Sigmoid colon (tissue), 7 donors: ENCODE measurements around the gene DGKI. TPM values are rescaled to one million over a fixed set of nuclear protein-coding genes. Genes with fewer than 3 reads are reported as not detected.

ENCODE experiments used
- DNase-seq: peaks from one replicate; pipeline ENCODE4 v3.0.0-alpha.2; 2019
- H3K27ac ChIP-seq, 4 donors: fragments of 200-600 bp; sonication (generic); one replicate each; pipeline ENCODE4 v1.5.1; 2016 to 2019; ENCODE audit warnings: mild to moderate bottlenecking in 1 of 4
- H3K27me3 ChIP-seq, 3 donors: fragments of 200-600 bp; sonication (generic); one replicate each; pipeline ENCODE4 v1.5.1; 2019; ENCODE audit warnings: mild to moderate bottlenecking in 1 of 3
- H3K36me3 ChIP-seq, 4 donors: fragments of 200-600 bp; sonication (generic); one replicate each; pipeline ENCODE4 v1.5.1; 2016 to 2019
- H3K4me1 ChIP-seq, 4 donors: fragments of 200-600 bp; sonication (generic); one replicate each; pipeline ENCODE4 v1.5.1; 2017 to 2019
- H3K4me3 ChIP-seq, 4 donors: fragments of 200-600 bp; sonication (generic); one replicate each; pipeline ENCODE4 v1.5.1; 2017 to 2019; ENCODE audit warnings: mild to moderate bottlenecking in 2 of 4, moderate library complexity in 1 of 4
- H3K9me3 ChIP-seq, 4 donors: fragments of 200-600 bp in 3 of 4; sonication (generic) in 3 of 4; one replicate each; pipeline versions ENCODE4 v1.5.1 to v1.6.1; 2013 to 2019
- EP300 ChIP-seq, 4 donors: sonication (generic); formaldehyde crosslinking; IDR thresholded peaks; one replicate each; pipeline ENCODE4 v1.6.1; 2017; ENCODE audit warnings: antibody characterized with exemption in 4 of 4
- POLR2A ChIP-seq, 2 donors: fragments of 450-650 bp; IDR thresholded peaks; one replicate each; pipeline ENCODE4 v1.6.1; 2016; ENCODE audit warnings: antibody characterized with exemption in 2 of 2, mild to moderate bottlenecking in 2 of 2, moderate library complexity in 2 of 2
- POLR2AphosphoS5 ChIP-seq, 4 donors: sonication (generic); formaldehyde crosslinking; IDR thresholded peaks; one replicate each; pipeline ENCODE4 v1.6.1; 2017; ENCODE audit warnings: antibody characterized with exemption in 4 of 4
- whole genome bisulfite sequencing, 2 donors: extraction: QIAGEN DNeasy Blood & Tissue Kit; methylation state at CpG; one replicate each; pipeline ENCODE4 v1.1.7; 2013; 5-methylcytosine and 5-hydroxymethylcytosine counted together
- intact Hi-C: fragments of 100-400 bp; cut with DNase I; formaldehyde crosslinking; loops from one replicate; pipeline ENCODE4 v1.15.1; 2023
- polyA plus RNA-seq, 3 donors: library from polyadenylated mRNA; stranded (reverse); fragments of 200-250 nt; gene quantifications; one replicate each; pipeline ENCODE4 v1.2.3, GENCODE V29; 2013
- total RNA-seq, 4 donors: library from RNA; depleted of rRNA; stranded (reverse); fragments of >200 nt; gene quantifications; one replicate each; pipeline ENCODE4 v1.1.0, GENCODE V29; 2016
- TF ChIP-seq, protein P1 (sequence below), 4 experiments: fragments of 450-650 bp in 3 of 4; fragments of 200-600 bp in 1 of 4; IDR thresholded peaks; one replicate each; pipeline ENCODE4 v1.5.1; 2016 to 2019; ENCODE audit warnings: antibody characterized with exemption in 4 of 4, mild to moderate bottlenecking in 3 of 4, moderate library complexity in 2 of 4
- donor health status: healthy with polysubstance abuse.
- donor health status: Bipolar disorder and iron deficiency.
- donor health status: healthy.

The DGKI gene
- total and polyA plus RNA-seq, 7 donors: 0.17 to 7.6 (median 1.0) TPM; not detected in 1

DNA sequence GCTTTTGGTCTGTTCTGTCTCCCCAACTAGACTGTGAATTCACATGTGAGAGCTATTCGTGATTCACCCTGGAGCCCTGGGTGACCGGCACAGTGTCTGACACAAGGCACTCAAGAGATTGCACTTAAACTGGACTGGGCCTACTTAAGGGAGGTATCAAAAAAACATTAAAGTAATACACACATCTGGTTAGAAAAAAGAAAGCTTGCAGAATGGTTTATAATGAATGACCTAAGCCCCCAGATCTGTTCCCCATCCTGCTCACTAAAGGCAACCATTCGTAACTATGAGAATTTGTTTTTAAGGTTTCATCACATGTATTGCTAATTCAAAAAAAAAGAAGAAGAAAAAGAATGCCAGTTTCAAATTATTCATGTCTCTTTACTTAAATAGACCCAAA is 74.5 kb downstream of the DGKI start:
- intact Hi-C loops: no loop called here
- TF ChIP-seq, protein P1, sequence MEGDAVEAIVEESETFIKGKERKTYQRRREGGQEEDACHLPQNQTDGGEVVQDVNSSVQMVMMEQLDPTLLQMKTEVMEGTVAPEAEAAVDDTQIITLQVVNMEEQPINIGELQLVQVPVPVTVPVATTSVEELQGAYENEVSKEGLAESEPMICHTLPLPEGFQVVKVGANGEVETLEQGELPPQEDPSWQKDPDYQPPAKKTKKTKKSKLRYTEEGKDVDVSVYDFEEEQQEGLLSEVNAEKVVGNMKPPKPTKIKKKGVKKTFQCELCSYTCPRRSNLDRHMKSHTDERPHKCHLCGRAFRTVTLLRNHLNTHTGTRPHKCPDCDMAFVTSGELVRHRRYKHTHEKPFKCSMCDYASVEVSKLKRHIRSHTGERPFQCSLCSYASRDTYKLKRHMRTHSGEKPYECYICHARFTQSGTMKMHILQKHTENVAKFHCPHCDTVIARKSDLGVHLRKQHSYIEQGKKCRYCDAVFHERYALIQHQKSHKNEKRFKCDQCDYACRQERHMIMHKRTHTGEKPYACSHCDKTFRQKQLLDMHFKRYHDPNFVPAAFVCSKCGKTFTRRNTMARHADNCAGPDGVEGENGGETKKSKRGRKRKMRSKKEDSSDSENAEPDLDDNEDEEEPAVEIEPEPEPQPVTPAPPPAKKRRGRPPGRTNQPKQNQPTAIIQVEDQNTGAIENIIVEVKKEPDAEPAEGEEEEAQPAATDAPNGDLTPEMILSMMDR (IDR thresholded peaks at IDR 0.05): no peak
- no peak for TF ChIP-seq EP300 (IDR thresholded peaks at IDR 0.05)
- no peak for TF ChIP-seq POLR2AphosphoS5 (IDR thresholded peaks at IDR 0.05)
- no peak for TF ChIP-seq POLR2A (IDR thresholded peaks at IDR 0.05)
- Histone ChIP-seq H3K4me1 (no peaks in the 10 kb centered on the region), H3K27ac (no peak overlapping the region), H3K9me3 (no peaks in the 10 kb centered on the region), H3K4me3 (no peak overlapping the region), H3K27me3 (no peaks in the 10 kb centered on the region), H3K36me3 (no peaks in the 10 kb centered on the region)
- 63 to 84% methylated on average over 3 of the region's 3 CpGs for WGBS, 2 donors
- DNase-seq: no peak

DNA sequence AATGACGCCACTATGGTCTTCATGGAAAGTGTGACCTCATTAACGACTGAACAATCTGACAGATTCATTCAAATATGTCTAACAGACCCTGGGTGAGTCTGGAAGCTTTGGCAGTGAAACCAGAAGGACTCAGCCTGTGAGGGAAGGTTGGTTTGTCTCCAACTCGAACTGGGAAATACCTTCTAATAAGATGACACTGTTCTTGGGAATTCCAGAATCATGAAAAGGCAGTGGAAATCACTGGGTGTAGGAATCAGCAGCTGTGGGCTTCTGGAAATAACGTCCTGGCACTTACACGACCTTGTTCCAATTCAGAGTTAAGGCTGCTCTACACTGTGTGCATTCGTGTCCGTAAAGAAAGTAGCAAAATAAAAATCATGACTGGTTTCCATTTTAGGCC is 75.1 kb downstream of the DGKI start:
- no peak for TF ChIP-seq EP300 (IDR thresholded peaks at IDR 0.05)
- TF ChIP-seq POLR2AphosphoS5 (IDR thresholded peaks at IDR 0.05): no peak
- no peak for TF ChIP-seq POLR2A (IDR thresholded peaks at IDR 0.05)
- TF ChIP-seq, protein P1 (IDR thresholded peaks at IDR 0.05): no peak
- intact Hi-C loops: no loop called here

DNA sequence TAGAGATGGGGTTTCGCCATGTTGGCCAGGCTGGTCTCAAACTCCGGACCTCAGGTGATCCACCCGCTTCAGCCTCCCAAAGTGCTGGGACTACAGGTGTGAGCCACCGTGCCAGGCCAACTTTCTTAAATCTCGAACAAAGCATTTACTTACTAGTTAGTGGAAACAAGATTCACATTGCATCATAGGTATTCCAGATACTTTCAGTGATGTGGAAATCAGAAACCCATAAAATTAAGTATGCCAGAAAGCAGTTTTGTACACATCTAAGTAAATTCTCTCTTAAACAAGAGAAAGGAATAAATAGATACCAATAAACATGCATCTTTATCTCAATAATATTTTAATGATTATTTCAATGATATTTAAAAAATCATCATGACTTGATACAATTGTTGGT is 75.5 kb downstream of the DGKI start:
- 94% methylated on average over 5 of the region's 5 CpGs for WGBS, 2 donors
- H3K36me3 ChIP-seq: no peaks in the 10 kb centered on the region
- no peak for TF ChIP-seq POLR2AphosphoS5 (IDR thresholded peaks at IDR 0.05)
- TF ChIP-seq POLR2A (IDR thresholded peaks at IDR 0.05): no peak
- H3K9me3 ChIP-seq: no peaks in the 10 kb centered on the region
- H3K27ac ChIP-seq: no peak overlapping the region
- DNase-seq: no peak
- no peaks in the 10 kb centered on the region for H3K27me3 ChIP-seq
- H3K4me1 ChIP-seq: no peaks in the 10 kb centered on the region
- intact Hi-C loops: no loop called here
- H3K4me3 ChIP-seq: no peak overlapping the region

More for the DNA sequence above, 75.1 kb downstream of the DGKI start:
- Histone ChIP-seq H3K36me3 (no peaks in the 10 kb centered on the region), H3K27ac (no peak overlapping the region), H3K27me3 (no peaks in the 10 kb centered on the region), H3K4me1 (no peaks in the 10 kb centered on the region), H3K9me3 (no peaks in the 10 kb centered on the region), H3K4me3 (no peak overlapping the region)
- 65 to 79% methylated on average over 7 of the region's 7 CpGs for WGBS, 2 donors
- DNase-seq: no peak

DNA sequence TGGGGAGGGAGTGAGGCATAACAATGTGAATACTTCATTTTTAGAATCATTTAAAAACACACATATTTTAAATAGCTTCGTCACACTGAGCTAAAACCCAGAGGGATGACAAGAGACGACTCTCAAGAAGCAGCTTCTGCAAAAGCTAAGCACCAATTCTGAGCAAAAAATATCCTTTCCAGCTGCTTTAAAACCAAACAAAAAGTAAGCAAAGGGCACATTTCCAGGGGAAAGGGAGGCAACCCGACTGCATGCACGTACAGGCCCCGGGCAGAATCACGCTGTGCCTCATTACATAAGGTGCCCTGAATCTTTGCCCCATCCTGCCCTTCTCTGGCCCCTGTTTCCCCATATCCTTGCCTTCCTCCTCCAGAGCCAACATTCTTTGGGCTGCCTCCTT is 78.4 kb downstream of the DGKI start:
- H3K4me1 ChIP-seq: no peaks in the 10 kb centered on the region
- intact Hi-C loops: no loop called here
- no peaks in the 10 kb centered on the region for H3K27me3 ChIP-seq
- no peaks in the 10 kb centered on the region for H3K36me3 ChIP-seq
- DNase-seq: no peak
- no peak overlapping the region for H3K27ac ChIP-seq
- TF ChIP-seq POLR2AphosphoS5 (IDR thresholded peaks at IDR 0.05): no peak
- TF ChIP-seq EP300 (IDR thresholded peaks at IDR 0.05): no peak
- TF ChIP-seq, protein P1 (IDR thresholded peaks at IDR 0.05): no peak
- TF ChIP-seq POLR2A (IDR thresholded peaks at IDR 0.05): no peak
- no peaks in the 10 kb centered on the region for H3K9me3 ChIP-seq
- 69 to 76% methylated on average over 6 of the region's 6 CpGs for WGBS, 2 donors
- H3K4me3 ChIP-seq: no peak overlapping the region

DNA sequence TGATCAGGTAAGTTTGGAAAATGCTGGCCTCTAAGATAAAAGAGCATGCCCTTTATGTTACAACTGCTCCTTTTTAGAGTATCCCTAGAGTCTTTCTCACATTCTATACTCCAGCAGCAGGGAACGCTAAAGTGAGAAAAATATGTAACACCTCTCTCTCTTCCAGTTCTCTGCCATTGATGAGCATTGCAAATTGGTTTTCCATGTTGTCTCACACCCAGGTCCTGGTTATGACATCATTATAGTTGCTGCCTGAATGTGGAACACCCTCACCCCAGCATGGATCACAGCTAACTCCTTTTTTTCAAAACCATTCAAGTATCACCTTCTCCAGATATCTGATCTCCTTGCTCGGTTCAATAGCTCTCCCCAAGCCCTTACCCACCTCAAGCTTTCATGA is 84.4 kb downstream of the DGKI start:
- WGBS, 2 donors: 79 to 87% methylated on average over 2 of the region's 2 CpGs
- no peak overlapping the region for H3K27ac ChIP-seq
- no peak overlapping the region for H3K4me3 ChIP-seq
- intact Hi-C loops: no loop called here
- TF ChIP-seq EP300 (IDR thresholded peaks at IDR 0.05) (no peak), POLR2AphosphoS5 (IDR thresholded peaks at IDR 0.05) (no peak), POLR2A (IDR thresholded peaks at IDR 0.05) (no peak)
- TF ChIP-seq, protein P1 (IDR thresholded peaks at IDR 0.05): no peak
- H3K36me3 ChIP-seq: no peaks in the 10 kb centered on the region
- no peak for DNase-seq
- no peaks in the 10 kb centered on the region for H3K9me3 ChIP-seq
- no peaks in the 10 kb centered on the region for H3K27me3 ChIP-seq
- H3K4me1 ChIP-seq: no peaks in the 10 kb centered on the region
